GM12878 (cell line): Measurements from ENCODE around the gene SCRN3. TPM values are rescaled to one million over a fixed set of nuclear protein-coding genes. Genes with fewer than 3 reads are reported as not detected.

ENCODE experiments used
- ATAC-seq: fragments of 200-7000 bp; cut with Tn5 transposase; 3 replicates; pipeline ENCODE4 v1.9.1; 2020; ENCODE audit warnings: mild to moderate bottlenecking, moderate library complexity
- BruUV-seq: library from RNA; stranded (reverse); fragments of 400-500 nt; replicated peaks from 2 replicates; lab custom pipeline; 2021; lab: Mats Ljungman, UMichigan
- CTCF ChIA-PET: fragments of 300-600 bp; sonication (Branson Sonifier 250); formaldehyde crosslinking; extraction: SDS; loops from one replicate; lab custom pipeline; 2021; ENCODE audit warnings: inconsistent platforms; lab: Yijun Ruan, JAX
- POLR2A ChIA-PET: fragments of 350-600 bp; formaldehyde crosslinking; extraction: SDS; loops from one replicate; lab custom pipeline; 2021; ENCODE audit warnings: inconsistent platforms; lab: Charles Lee
- RAD21 ChIA-PET: fragments of 300-600 bp; sonication (Branson Sonifier 250); formaldehyde crosslinking; loops from one replicate; lab custom pipeline; 2023; ENCODE audit warnings: antibody characterized with exemption; ENCODE audit not compliant: unreplicated experiment; lab: Charles Lee
- SMC1A ChIA-PET: fragments of 300-600 bp; sonication (Branson Sonifier 250); formaldehyde crosslinking; loops from one replicate; lab custom pipeline; 2023; ENCODE audit not compliant: unreplicated experiment, uncharacterized antibody; lab: Charles Lee
- DNase-seq: peaks from one replicate; pipeline ENCODE4 v3.0.0-alpha.2; 2011; ENCODE audit warnings: low read depth, low spot score
- FAIRE-seq: peaks from 3 replicates; lab custom pipeline; 2011; peaks lifted over from hg19 to GRCh38; lab: Jason Lieb, UNC
- H2AFZ ChIP-seq: 2 replicates; pipeline ENCODE4 v1.6.0; 2011; ENCODE audit warnings: low read depth, low read length, control low read depth; ENCODE audit not compliant: control insufficient read depth
- H3K27ac ChIP-seq: 2 replicates; pipeline ENCODE4 v1.5.1; 2011; ENCODE audit warnings: control low read depth; ENCODE audit not compliant: control insufficient read depth, insufficient read depth
- H3K27me3 ChIP-seq, 2 experiments: replicated peaks in 1 of 2; 2 replicates each; pipeline versions ENCODE4 v1.6.0 to v1.6.1; 2011; ENCODE audit warnings: low read length in 1 of 2; ENCODE audit not compliant: control insufficient read depth in 2 of 2, insufficient read depth in 2 of 2
- H3K36me3 ChIP-seq, 2 experiments: 2 replicates each; pipeline ENCODE4 v1.5.1; 2011; ENCODE audit warnings: low read length in 1 of 2; ENCODE audit not compliant: control insufficient read depth in 2 of 2, insufficient read depth in 2 of 2
- H3K4me1 ChIP-seq: 2 replicates; pipeline ENCODE4 v1.6.1; 2011; ENCODE audit warnings: mild to moderate bottlenecking, low read length, moderate library complexity, mixed read lengths; ENCODE audit not compliant: control insufficient read depth, insufficient read depth
- H3K4me2 ChIP-seq: 2 replicates; pipeline ENCODE4 v1.6.0; 2011; ENCODE audit warnings: control low read depth; ENCODE audit not compliant: control insufficient read depth, insufficient read depth
- H3K4me3 ChIP-seq: fragments of 200-600 bp; sonication (generic); 2 replicates; pipeline ENCODE4 v1.5.1; 2016
- H3K79me2 ChIP-seq: 2 replicates; pipeline ENCODE4 v1.6.0; 2011; ENCODE audit warnings: low read length; ENCODE audit not compliant: control insufficient read depth, insufficient read depth
- H3K9ac ChIP-seq: 2 replicates; pipeline ENCODE4 v1.8.0; 2011; ENCODE audit warnings: low read length, control low read depth, mixed read lengths; ENCODE audit not compliant: control insufficient read depth, insufficient read depth
- H3K9me3 ChIP-seq: replicated peaks from 3 replicates; pipeline ENCODE4 v1.5.1; 2011; ENCODE audit warnings: mild to moderate bottlenecking, low read length; ENCODE audit not compliant: control insufficient read depth, insufficient read depth
- H4K20me1 ChIP-seq: 2 replicates; pipeline ENCODE4 v1.6.0; 2011; ENCODE audit not compliant: control insufficient read depth, insufficient read depth
- BHLHE40 ChIP-seq, 2 experiments: fragments of 450-650 bp in 1 of 2; IDR thresholded peaks; 2 replicates each; pipeline ENCODE4 v1.6.1; 2011 to 2017; ENCODE audit warnings: low read depth in 2 of 2, borderline replicate concordance in 1 of 2, improper control_type of control experiment in 1 of 2, low read length in 1 of 2, mild to moderate bottlenecking in 1 of 2
- CBX5 ChIP-seq: sonication (generic); IDR thresholded peaks from 2 replicates; pipeline ENCODE4 v1.6.1; 2016; ENCODE audit warnings: low read depth, moderate library complexity, mild to moderate bottlenecking, inconsistent platforms
- CTCF ChIP-seq, 3 experiments: IDR thresholded peaks in 2 of 3; conservative IDR thresholded peaks in 1 of 3; 2 replicates each; pipeline ENCODE4 v1.5.1; 2011; ENCODE audit warnings: low read depth in 3 of 3, low read length in 3 of 3, mild to moderate bottlenecking in 3 of 3, control low read depth in 2 of 3, moderate library complexity in 2 of 3, inconsistent platforms in 1 of 3, mixed read lengths in 1 of 3; ENCODE audit not compliant: control insufficient read depth in 2 of 3, insufficient read depth in 1 of 3; ENCODE audit errors: extremely low read depth in 1 of 3
- FOXM1 ChIP-seq: IDR thresholded peaks from 2 replicates; pipeline ENCODE4 v1.6.1; 2012; ENCODE audit warnings: low read depth, mild to moderate bottlenecking, inconsistent platforms, low read length, moderate library complexity
- GATAD2B ChIP-seq: fragments of 450-650 bp; conservative IDR thresholded peaks from 2 replicates; pipeline ENCODE4 v1.6.1; 2017; ENCODE audit warnings: low read depth, mild to moderate bottlenecking, moderate library complexity
- IKZF1 ChIP-seq: fragments of 450-650 bp; conservative IDR thresholded peaks from 2 replicates; pipeline ENCODE4 v1.6.1; 2017; ENCODE audit warnings: antibody characterized with exemption, mild to moderate bottlenecking
- LARP7 ChIP-seq: fragments of 450-650 bp; IDR thresholded peaks from 2 replicates; pipeline ENCODE4 v1.6.1; 2017; ENCODE audit warnings: mild to moderate bottlenecking
- NFIC ChIP-seq: IDR thresholded peaks from 2 replicates; pipeline ENCODE4 v1.6.1; 2012; ENCODE audit warnings: low read depth, mild to moderate bottlenecking, inconsistent platforms, low read length, moderate library complexity
- NFYB ChIP-seq: IDR thresholded peaks from 2 replicates; pipeline ENCODE4 v1.6.1; 2011; ENCODE audit warnings: low read depth, mild to moderate bottlenecking, low read length, improper control_type of control experiment, moderate library complexity; ENCODE audit not compliant: insufficient read depth
- PAX8 ChIP-seq: fragments of 450-650 bp; IDR thresholded peaks from 2 replicates; pipeline ENCODE4 v1.6.1; 2017; ENCODE audit warnings: mild to moderate bottlenecking, moderate library complexity
- PRDM15 ChIP-seq: fragments of 450-650 bp; formaldehyde crosslinking; IDR thresholded peaks from 2 replicates; pipeline ENCODE4 v1.4.0; 2020; ENCODE audit warnings: mild to moderate bottlenecking, moderate library complexity
- RELA ChIP-seq: fragments of 450-650 bp; IDR thresholded peaks from 2 replicates; pipeline ENCODE4 v1.8.0; 2014; ENCODE audit warnings: borderline replicate concordance; ENCODE audit not compliant: partially characterized antibody
- USF2 ChIP-seq: IDR thresholded peaks from 2 replicates; pipeline ENCODE4 v1.6.1; 2011; ENCODE audit warnings: low read depth, low read length, improper control_type of control experiment, borderline replicate concordance
- ZNF207 ChIP-seq: fragments of 450-650 bp; IDR thresholded peaks from 2 replicates; pipeline ENCODE4 v1.6.1; 2014; ENCODE audit warnings: antibody characterized with exemption, mild to moderate bottlenecking, borderline replicate concordance
- ZSCAN29 ChIP-seq: fragments of 450-650 bp; IDR thresholded peaks from 2 replicates; pipeline ENCODE4 v1.6.1; 2017; ENCODE audit warnings: mild to moderate bottlenecking, moderate library complexity
- WGBS: methylation state at CpG from one replicate; pipeline ENCODE4 v1.1.6; 2016; ENCODE audit warnings: low lambda C conversion rate; ENCODE audit not compliant: insufficient replicate concordance, insufficient coverage; ENCODE audit errors: missing lambda C conversion rate; 5-methylcytosine and 5-hydroxymethylcytosine counted together
- in situ Hi-C: fragments of 300-500 bp; cut with MboI; formaldehyde crosslinking; loops from 9 replicates; pipeline ENCODE4 v1.14.3; 2018; ENCODE audit warnings: mixed read lengths
- intact Hi-C: fragments of 100-400 bp; cut with micrococcal nuclease; formaldehyde crosslinking; loops from one replicate; pipeline ENCODE4 v1.14.2; 2022; ENCODE audit not compliant: unreplicated experiment
- polyA plus RNA-seq, 11 experiments: library from polyadenylated mRNA; depleted of rRNA in 4 of 11; unstranded in 6 of 11; stranded (reverse) in 5 of 11; fragments of >200 nt; fragmentation: Nextera tagmentation in 4 of 11; fragmentation: Illumina TruSeq in 1 of 11; extraction: Ambion mirVana in 4 of 11; extraction: Trizol in 1 of 11; gene quantifications; 1 replicate in 1 of 11; 2 replicates in 10 of 11; pipeline versions ENCODE4 v1.2.1 to v1.2.3, GENCODE V29; 2011 to 2016; ENCODE audit warnings: inconsistent platforms in 2 of 11, missing spikeins in 2 of 11, low read depth in 1 of 11
- total RNA-seq, 4 experiments: library from RNA; depleted of rRNA in 3 of 4; stranded (reverse); fragments of >200 nt in 3 of 4; fragmentation: Illumina TruSeq in 1 of 4; extraction: Trizol in 1 of 4; gene quantifications; 2 replicates each; pipeline versions ENCODE4 v1.2.1 to v1.2.3, GENCODE V29; 2013 to 2021

Gene SCRN3
- total and polyA plus RNA-seq, 10 of the 15 experiments (the other 5 are each of a cell fraction or from before 2014, with no cell fraction given): 5.7 to 16.0 (median 13.0) TPM

- no peak overlapping the region for H3K4me3 ChIP-seq
- BruUV-seq: no TSS peak
- H3K4me2 ChIP-seq: no peak overlapping the region
- POLR2A ChIA-PET: no interaction called here
- WGBS: 98% methylated on average over 13 of the region's 13 CpGs
- H3K79me2 ChIP-seq: no peaks in the 10 kb centered on the region
- in situ Hi-C loops (no loop called here), intact Hi-C loops (no loop called here)
- no peak for DNase-seq
- no peaks in the 10 kb centered on the region for H3K4me1 ChIP-seq
- no peak overlapping the region for H3K9ac ChIP-seq
- no peaks in the 10 kb centered on the region for H3K9me3 ChIP-seq
- RAD21 ChIA-PET: no interaction called here
- CTCF ChIA-PET: interaction anchor here (0.7 to 1.1 kb wide), 3 partner anchors 79 to 420 kb away, joined by 3 read pairs; no protein-coding TSS in a partner anchor
- H2AFZ ChIP-seq: no peak overlapping the region
- ATAC-seq: no peak
- FAIRE-seq: no peak
- H3K27me3 ChIP-seq: no peaks in the 10 kb centered on the region
- SMC1A ChIA-PET: interaction anchor here (1.0 to 1.1 kb wide), 2 partner anchors 25 to 108 kb away, joined by 3 read pairs; no protein-coding TSS in a partner anchor
- no peak overlapping the region for H3K27ac ChIP-seq
- no peaks in the 10 kb centered on the region for H4K20me1 ChIP-seq
- no peaks in the 10 kb centered on the region for H3K36me3 ChIP-seq
- no peak for TF ChIP-seq ZNF207
- TF ChIP-seq IKZF1: no peak
- TF ChIP-seq PAX8: no peak
- TF ChIP-seq BHLHE40 (IDR thresholded peaks at IDR 0.05; ENCODE audit: borderline replicate concordance in 1 of 2, low read depth in 2 of 2, low read length in 1 of 2): no peak
- no peak for TF ChIP-seq NFIC
- no peak for TF ChIP-seq FOXM1
- no peak for TF ChIP-seq LARP7
- no peak for TF ChIP-seq RELA
- TF ChIP-seq ZSCAN29: no peak
- no peak for TF ChIP-seq GATAD2B
- TF ChIP-seq CTCF (IDR thresholded peaks at IDR 0.05 in 2 of 3, conservative IDR thresholded peaks at IDR 0.05 in 1 of 3; ENCODE audit: control insufficient read depth in 2 of 3, extremely low read depth in 1 of 3, insufficient read depth in 1 of 3, low read depth in 3 of 3, low read length in 3 of 3): no peak
- TF ChIP-seq PRDM15 (CRISPR knock-in tag): no peak
- no peak for TF ChIP-seq NFYB
- no peak for TF ChIP-seq CBX5
- TF ChIP-seq USF2: no peak
Observed at GRCh38 chr2:174438146-174438886, 42.8 kb downstream of the SCRN3 start.
